Sigmoid colon (tissue), 4 donors: ENCODE measurements around the gene EFNB1.

Source experiments
- CTCF ChIP-seq, 4 experiments: fragments of 450-650 bp in 3 of 4; fragments of 200-600 bp in 1 of 4; IDR thresholded peaks; one replicate each; pipeline ENCODE4 v1.5.1; 2016 to 2019; ENCODE audit warnings: antibody characterized with exemption in 4 of 4, mild to moderate bottlenecking in 3 of 4, moderate library complexity in 2 of 4
- EP300 ChIP-seq, 4 donors: sonication (generic); formaldehyde crosslinking; IDR thresholded peaks; one replicate each; pipeline ENCODE4 v1.6.1; 2017; ENCODE audit warnings: antibody characterized with exemption in 4 of 4
- POLR2A ChIP-seq, 2 donors: fragments of 450-650 bp; IDR thresholded peaks; one replicate each; pipeline ENCODE4 v1.6.1; 2016; ENCODE audit warnings: antibody characterized with exemption in 2 of 2, mild to moderate bottlenecking in 2 of 2, moderate library complexity in 2 of 2
- POLR2AphosphoS5 ChIP-seq, 4 donors: sonication (generic); formaldehyde crosslinking; IDR thresholded peaks; one replicate each; pipeline ENCODE4 v1.6.1; 2017; ENCODE audit warnings: antibody characterized with exemption in 4 of 4

DNA sequence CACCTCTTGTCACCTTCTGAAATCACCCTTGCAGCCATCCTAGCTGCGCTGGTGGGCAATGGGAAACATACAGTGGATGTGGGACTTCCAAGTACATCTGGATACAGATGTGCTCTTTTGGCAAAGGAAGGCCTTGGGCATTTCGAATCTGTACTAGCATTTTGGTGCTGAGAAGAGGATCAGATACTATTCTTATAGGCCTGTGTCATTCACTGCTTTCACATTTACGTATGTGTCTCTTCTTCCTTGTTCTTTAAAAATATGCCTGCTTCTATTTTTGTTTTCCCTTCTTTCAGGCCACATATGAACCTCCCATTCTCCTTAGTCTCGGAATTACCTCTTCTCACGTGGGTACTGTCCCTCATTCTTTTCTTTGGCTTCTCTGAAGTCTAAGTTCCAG is 53.1 kb downstream of the EFNB1 start:
- no peak for TF ChIP-seq CTCF (IDR thresholded peaks at IDR 0.05)
- TF ChIP-seq POLR2A (IDR thresholded peaks at IDR 0.05) = no peak
- TF ChIP-seq EP300 (IDR thresholded peaks at IDR 0.05) = no peak
- TF ChIP-seq POLR2AphosphoS5 (IDR thresholded peaks at IDR 0.05) = no peak
